Esophagus mucosa (tissue), 1 donor: ENCODE measurements around the gene KIRREL3. TPM values are rescaled to one million over a fixed set of nuclear protein-coding genes. Genes with fewer than 3 reads are reported as not detected.
A peak's percentile ranks its signal among the peaks of the same experiment; 100 is the strongest.

Experiments
- ATAC-seq: fragments of 200-7000 bp; cut with Tn5 transposase; one replicate; pipeline ENCODE4 v1.9.1; 2020
- total RNA-seq: library from RNA; stranded (reverse); gene quantifications from one replicate; pipeline ENCODE4 v1.2.4, GENCODE V29; 2023
- donor health status: DM: yes; HTN: yes; CAD: no.

The KIRREL3 gene
- total RNA-seq, 1 donor from 2014 or later = 0.36 TPM

DNA sequence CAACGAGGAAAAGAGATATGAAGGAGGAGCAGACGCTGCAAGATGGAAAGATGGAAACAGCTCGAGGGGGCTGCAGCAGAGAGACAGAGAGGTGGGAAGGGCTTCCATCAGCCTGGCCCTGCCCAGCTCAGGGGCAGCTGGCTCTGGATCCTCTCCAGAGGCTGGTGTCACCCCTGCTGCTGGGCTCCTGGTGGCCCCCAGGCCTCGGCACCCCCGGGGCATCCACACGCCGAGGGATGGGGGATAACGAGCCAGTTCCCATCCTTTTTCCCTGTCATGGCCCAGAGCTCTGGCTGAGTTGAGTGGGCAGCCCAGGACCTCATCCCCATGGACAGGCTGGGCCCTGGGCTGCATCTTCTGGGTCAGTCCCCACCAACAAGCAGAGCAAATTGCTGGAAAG is 542.8 kb downstream of the KIRREL3 start:
- no peak for ATAC-seq

DNA sequence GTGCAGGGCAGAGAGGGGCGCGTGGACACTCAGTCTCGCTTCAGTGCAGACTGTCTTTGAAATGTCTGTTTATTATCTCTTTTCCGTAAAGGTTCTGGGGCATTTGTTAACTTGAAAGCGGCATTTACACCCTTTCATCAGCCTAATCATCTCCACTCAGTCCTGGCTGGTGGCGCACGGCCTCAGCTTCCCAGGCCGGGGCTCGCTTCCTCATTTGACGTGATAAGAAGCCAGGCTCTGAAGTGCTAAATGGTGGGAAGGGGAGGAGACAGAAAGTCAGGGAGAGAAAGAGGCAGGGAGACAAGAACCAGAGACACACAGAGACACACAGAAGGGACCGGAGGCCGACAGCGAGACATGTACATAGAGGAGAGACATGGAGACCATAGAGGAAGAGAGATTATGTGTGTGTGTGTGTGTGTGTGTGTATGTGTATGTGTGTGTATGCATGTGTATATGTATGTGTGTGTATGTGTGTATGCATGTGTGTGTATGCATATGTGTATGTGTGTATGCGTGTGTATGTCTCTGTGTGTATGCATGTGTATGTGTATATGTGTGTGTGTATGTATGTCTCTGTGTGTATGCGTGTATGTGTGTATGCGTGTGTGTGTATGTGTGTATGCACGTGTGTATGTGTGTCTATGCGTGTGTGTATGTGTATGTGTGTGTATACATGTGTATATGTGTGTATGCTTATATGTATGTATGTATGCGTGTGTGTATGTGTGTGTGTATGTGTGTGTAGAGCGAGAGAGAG is 543.6 kb downstream of the KIRREL3 start:
- ATAC-seq = no peak

DNA sequence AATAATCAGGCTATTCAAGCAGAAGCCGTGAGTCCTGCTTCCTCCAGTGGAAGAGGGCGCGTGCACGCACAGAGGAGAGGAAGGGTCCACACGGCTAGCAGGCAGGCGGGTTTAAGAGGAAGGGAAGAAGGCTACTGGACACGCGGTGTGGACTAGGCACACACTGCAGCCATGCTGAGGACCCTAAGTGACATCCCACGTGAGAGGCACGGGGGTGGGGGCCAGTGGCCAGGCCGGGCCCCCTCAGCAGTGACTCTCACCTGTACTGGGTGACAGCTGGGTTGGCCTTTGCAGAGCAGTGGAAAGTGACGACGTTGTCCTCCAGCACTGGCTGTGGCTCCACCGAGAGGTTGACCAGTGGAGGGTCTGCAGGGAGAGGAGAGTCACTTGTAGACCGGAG is 544.5 kb downstream of the KIRREL3 start:
- no peak for ATAC-seq

DNA sequence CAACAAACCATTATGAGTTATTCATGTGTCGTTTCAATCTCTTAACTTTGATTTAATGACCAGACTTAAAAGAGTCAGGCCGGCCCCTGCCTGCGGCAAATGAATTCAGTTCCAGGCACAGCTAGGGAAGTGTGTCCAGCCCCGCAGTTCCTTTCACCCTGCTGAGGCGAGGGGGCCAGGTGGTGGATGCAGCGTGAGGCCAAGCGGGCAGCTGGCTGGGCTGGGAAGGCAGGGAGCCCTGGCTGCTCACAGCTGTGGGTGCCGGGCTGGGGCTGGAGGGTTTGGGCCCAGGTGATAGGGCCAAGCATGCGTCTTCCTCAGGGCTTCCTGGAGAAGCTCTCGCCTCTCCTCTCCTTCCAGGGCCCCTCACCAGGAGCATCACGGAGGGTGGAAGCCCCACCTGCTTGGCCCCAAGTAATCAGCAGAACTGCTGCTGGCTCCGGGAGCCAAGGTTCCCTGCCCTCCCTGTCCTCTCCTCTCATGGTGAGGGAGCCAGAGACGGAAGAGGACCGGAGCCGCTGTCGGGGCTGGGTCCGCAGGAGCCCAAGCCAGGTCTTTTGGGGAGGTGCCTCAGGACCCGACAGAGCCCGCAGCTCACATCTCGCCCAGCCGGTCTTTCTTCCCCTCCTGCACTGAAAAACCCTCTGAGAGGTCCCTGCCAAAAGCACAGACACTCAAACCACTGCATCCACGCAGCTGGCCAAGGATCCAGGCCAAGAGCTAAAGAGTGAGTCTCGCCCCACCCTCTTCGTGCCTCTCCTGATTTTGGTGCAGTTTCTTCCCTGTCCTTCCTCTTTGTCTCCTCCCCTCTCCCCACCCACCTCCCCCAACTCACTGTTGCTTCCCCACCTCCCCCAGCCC is 548.1 kb downstream of the KIRREL3 start:
- ATAC-seq = peak; percentile 12

DNA sequence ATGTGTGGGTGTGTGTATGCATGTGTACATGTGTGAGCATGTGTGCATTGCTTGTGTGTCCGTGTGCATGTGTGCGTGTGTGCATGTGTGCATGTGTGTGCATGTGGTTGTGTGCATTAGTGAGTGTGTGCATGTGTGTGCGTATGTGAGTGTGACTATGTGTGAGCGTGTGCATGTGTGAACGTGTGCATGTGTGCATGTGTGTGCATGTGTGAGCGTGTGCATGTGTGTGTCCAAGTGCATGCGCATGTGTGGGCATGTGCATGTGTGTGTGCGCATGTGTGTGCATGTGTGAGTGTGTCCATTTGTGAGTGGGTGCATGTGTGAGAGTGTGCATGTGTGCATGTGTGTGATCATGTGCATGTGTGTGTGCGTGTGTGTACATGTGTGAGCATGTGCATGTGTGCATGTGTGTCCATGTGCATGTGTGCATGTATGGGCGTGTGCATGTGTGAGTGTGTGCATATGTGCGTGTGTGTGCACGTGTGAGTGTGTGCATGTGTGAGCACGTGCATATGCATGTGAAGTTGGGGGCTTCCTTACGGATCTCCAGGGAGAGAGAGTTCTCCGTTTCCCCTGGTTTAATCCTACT is 549.3 kb downstream of the KIRREL3 start:
- no peak for ATAC-seq

DNA sequence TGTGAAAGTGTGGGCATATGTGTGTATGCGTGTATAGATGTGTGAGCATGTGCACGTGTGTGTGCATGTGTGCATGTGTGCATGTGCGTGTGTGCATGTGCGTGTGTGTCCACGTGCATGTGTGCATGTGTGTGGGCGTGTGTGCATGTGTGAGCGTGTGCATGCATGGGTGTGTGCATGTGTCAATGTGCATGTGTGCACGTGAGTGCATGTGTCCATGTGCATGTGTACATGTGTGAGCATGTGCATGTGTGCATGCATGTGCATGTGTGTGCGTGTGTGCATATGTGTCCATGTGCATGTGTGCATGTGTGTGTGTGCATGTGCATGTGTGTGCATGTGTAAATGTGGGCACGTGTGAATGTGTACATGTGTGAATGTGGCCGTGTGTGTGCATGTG is 549.8 kb downstream of the KIRREL3 start:
- ATAC-seq = no peak

DNA sequence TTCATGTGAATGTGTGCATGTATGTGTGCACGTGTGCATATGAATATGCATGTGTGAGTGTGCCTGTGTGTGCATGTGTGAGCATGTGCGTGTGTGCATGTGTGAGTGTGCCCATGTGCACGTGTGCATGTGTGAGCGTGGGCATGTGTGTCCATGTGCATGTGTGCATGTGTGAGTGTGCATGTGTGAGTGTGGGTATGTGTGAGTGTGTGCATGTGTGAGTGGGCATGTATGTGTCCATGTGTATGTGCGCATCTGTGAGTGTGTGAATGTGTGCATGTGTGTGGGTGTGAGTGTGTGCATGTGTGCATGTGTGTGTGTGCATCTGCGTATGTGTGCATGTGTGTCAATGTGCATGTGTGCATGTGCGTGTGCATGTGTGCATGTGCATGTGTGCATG is 550.4 kb downstream of the KIRREL3 start:
- ATAC-seq = no peak

DNA sequence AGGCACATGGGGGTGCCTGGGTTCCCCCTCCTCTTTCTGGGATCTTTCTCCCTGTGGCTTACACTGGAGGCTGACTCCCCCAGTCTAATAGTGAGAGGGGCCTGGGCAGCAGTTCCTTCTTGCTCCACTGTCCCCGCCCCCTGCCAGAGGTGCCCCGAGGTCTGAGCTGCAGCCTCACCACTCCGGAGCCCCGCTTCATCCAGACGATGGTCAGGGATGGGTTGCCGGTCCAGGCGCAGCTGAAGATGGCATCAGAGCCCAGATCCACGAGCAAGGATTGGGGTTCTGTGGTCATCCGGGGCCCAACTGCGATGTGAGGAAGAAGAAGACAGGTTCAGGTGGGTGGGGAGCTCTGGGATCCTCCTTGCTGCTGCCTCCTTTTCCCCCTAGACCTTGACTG is 554.0 kb downstream of the KIRREL3 start:
- ATAC-seq = no peak

DNA sequence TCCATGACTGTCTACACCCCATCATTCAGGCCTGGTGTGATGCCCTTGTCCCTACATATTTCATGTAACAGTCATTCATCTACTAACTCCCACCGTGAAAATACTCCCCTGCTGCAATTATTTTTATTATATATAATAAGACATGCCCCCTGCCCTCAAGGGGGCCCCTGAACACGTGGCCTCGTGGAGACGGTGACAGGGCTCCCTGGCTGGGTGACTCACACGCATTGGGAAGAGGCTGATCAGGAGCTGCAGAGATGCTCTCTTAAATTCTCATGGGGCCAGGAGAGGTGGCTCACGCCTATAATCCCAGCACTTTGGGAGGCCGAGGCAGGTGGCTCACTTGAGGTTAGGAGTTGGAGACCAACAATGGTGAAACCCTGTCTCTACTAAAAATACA is 556.5 kb downstream of the KIRREL3 start:
- ATAC-seq = no peak

DNA sequence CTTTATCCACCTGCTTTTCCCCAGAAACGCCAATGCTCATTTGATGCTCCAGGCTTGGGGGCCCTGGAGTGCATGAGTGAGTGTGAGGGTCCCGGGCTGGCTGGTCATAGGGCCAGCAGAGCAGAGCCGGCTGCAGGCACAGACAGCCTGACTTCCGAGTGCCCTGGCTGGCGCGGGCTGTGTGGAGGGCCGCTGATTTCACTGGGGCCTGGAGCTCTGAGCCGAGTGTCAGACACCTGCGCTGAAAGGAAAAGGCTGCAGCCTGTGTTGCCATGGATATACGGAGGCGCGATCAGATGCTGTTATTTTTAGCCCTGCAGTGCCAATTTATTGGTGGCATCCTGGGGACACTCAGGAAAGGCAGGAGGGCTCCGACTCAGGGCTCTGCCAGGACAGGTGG is 557.5 kb downstream of the KIRREL3 start:
- ATAC-seq = no peak

DNA sequence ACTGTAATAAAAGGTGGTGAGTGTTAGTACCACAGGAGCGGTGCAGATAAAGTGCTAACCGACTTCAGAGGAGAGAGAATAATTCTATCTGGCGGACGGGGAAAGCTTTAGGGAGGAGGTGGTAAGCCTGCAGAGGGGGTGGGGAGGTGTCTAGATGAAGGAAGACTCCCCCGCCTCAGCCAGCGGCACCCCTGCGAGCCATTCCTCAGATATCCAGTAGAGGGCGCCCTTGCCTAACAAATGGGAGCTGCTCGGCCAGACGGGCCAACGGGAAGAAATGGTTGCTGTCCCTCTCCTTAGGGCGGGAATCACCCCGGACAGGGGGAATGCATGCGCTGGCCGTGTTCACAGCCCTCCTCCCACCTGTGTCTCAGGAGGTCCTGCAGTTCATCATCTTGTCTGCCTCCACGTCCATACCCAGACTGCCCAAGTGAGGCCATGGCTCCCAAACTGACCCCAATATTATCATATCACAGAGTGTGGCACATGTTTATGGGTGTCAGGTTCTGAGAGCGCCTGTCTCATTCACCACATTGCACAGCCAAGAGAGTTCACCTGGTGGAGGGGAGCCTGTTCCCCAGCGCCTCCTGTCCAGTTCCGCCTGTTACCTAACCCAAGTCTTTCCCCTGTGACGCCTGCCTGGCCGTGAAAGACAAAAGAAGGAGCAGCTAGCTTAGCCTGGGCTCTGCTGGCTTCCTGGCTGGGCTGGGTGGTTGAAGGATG is 559.6 kb downstream of the KIRREL3 start:
- ATAC-seq = peak; percentile 78

DNA sequence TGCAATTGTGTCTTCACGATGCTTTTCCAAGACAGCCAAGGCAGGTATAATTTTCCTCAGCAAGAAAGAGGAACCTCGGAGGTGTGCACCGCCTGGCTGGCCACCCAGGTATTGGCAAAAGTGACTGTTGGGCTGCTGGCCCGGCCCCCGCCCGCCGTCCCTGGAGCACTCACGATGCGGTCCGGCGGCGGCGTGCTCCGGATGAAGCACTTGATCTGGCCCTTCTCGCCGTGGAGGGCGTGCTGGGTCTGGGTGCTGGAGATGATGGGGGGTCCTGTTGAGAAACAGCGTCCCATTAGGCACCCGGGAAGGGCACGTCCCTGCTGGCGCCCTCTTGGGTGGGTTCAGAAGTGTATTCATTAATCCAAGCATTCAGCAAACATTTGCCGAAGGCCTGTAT is 560.3 kb downstream of the KIRREL3 start:
- ATAC-seq = no peak

DNA sequence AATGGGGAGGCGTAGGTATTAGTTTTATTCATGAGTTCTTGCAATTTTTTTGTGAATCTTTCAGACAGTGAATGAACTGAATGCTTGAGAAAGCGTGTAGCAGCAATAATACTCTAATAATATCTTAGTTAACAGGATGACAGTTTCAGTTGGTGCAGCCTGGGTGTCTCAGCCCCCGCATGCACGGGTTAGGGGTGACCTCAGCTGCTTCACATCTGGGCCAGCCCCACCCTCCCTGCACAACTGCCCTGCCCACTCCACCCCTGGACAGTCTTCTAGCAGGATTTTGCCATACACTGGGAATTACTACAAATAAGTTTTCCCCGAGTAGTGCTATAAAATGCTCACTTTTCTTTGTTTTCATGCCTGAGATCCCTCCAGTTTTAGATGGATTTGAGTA is 561.9 kb downstream of the KIRREL3 start:
- no peak for ATAC-seq

DNA sequence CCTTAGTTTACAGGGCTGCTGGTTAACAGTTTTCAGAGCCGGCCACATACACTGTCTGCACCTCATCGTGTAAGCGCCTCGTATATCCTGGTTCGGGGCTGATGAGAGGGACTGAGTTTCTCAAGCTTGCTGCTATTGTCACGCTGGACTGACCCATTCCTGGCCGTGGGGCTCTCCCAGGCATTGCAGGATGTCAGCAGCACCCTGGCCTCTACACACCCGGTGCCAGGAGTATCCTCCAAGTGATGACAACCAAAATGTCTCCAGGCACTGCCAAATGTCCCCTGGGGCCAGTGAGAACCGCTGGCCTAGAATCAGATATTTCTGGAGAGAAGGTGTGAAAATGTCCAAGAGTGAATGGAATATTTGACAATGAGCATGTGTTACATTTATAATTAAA is 562.3 kb downstream of the KIRREL3 start:
- ATAC-seq = no peak

DNA sequence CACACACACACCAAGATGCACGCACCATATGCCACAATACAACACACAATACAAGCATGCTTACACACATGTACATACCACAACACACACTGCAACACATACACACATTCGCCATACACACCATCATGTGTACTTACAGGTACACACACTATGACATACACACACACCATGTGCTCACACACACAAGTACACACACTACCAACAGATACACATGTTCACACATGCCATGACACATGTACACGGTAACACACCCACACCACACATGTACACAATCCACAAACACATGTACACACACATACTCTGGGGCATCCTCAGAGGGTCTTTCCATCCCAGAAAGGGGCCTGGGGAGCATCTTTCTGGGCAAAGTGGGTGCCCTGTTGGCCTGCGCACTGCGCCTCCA is 562.8 kb downstream of the KIRREL3 start:
- ATAC-seq = no peak

DNA sequence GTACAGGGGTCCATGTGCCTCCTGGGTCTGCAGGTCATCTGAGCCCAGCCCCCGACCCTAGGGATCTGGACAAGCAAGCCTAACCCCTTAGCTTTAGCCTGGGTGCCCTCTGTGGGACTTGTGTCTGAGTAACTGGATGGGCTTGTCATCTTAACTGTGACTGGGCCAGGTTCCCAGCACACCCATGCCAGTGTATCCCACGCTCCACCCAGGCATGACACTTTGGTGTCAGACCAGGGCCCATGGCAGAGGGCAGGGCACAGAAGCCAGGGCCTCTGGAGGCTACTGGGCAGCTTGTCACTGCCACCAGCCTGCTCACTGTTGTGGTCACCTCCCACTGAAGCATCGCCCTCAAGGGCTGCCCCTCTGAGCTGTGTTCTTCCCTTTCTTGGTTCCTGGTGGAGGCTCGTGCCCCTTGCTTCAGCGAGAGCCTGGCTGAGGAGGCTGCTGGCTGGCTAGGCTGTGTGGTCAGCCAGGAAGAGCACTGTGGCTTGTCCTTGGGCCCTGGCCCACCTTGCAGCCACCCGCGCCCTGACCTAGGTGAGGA is 564.3 kb downstream of the KIRREL3 start:
- ATAC-seq = peak; percentile 38

DNA sequence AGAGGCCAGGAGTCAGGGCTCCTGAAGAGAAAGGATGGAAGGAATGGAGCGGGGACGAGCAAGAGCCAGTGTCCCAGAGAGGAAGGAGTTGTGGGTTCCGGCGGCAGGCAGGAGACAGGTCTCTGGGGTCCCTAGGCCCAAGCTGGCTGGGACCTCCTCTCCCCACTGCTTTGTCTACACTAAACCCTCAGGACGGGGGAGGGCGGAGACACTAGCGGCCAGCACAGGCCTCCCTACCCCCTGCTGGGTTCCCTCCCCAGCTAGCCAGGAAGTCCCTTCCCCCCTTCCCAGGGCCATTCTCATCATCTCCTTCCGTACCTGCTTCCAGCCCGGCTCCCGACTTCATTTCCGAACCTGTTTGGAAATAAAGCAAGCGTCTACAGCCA is 565.6 kb downstream of the KIRREL3 start:
- ATAC-seq = no peak

DNA sequence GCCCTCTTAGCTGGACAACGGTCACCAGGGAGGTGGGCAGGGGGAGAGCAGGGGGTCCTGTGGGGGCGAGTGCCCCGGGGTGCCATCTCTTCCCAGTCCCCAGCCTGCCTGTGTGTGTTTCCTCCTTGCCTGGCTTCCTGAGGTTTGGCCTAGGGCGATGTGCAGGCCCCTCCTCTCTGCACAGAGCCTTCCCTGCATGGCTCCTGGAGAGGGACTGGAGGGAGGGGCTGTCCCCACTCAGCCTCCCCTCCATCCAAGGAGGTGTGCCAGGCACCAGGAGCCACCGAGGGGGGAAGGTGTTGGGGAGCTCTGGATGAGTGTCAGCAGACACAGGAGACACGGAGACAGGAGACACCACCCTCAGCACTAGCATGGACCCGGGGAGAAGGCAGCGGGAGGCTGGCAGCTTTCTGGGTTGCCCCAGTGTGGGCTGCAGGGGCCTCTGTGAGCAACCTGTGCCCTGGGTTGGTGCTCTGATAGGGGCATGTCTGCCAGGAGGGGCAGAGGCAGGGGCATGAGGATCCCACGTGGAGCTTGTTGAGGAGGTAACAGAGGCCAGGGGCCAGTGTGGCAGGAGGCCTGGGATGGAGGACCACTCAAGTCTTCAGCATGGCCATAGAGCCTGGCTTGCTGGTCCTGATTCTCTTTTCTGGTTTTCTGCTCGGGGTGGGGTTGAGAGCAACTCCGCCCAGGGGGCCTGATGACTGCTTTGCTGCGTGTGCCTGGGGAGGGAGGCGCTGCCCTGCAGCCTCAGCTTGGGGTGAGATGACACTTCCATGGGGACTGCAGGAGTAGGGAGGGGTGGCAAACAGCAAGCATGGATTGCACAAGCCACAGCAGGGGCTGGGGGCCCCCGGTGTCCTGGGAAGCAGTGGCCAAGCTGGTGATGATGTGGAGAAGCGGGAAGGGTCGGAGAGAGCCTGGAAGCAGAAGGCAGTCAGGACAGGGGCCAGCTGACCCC is 566.3 kb downstream of the KIRREL3 start:
- ATAC-seq = no peak

DNA sequence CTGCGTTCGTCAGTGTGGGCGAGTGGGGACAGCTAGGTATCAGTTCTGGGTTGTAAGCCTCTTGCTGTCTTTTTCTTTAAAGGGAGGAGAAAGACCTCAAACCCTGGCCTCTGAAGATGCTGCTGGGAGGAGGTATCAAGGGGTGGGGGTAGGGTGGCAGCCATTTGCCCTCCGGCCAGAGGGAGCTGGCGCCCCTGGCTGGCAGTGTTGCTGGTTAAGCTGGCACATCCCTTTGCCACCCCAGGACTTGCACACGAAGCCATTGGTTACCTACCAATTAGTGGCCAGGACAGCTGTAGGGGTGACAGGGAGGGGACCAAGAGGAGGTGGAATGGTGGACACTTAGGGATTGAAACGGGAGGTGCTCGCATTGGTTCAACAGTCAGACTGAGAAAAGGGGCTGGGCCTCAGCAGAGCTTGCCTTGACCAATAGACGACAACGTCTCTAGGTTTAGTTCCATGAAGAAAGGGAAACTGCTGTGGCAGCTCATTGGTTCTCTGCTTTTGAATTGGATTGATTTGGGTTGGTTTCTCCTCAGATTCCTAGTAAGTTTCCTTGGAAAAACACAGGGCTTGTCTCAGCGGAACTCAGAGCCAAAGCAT is 567.2 kb downstream of the KIRREL3 start:
- ATAC-seq = no peak

DNA sequence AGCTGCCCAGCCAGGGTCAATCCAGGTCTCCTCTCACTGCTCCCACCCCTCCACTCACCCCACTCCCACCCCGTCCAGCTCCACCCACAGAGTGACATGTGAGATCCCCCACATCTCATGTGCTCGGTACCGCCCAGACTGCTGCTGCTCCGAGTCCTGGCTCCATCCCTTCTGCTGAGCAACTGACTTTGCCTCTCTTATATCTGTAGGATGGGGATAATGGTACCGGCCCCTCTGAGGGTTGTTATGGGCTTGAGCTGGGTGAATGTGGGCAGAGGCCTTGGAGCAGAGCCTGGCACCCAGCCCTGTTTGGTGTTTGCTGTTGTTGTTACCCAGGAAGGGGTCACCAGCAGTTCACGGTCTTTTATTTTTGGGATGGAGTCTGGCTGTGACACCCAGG is 568.0 kb downstream of the KIRREL3 start:
- no peak for ATAC-seq

DNA sequence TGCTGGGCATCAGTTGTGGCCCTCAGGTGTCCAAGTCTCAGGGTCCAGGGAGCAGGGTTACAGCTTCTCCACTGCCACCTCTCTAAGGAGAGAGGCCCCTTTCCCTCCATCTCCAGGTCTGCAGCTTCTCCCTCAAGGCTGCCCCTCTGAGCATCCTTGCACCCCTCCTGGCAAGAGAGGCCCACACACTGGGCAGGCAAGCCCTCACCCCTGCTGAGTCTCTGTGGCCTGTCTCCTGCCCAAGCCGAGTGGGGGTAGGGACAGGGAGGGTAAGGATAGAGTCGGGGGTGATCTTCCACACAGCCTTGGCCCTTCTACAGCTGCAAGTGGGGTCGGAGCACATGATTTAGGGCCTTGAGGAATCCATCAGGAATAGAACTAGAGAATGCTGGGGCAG is 568.5 kb downstream of the KIRREL3 start:
- ATAC-seq = no peak
